ENCODE data around the gene CA4.

CA4 gene

DNA sequence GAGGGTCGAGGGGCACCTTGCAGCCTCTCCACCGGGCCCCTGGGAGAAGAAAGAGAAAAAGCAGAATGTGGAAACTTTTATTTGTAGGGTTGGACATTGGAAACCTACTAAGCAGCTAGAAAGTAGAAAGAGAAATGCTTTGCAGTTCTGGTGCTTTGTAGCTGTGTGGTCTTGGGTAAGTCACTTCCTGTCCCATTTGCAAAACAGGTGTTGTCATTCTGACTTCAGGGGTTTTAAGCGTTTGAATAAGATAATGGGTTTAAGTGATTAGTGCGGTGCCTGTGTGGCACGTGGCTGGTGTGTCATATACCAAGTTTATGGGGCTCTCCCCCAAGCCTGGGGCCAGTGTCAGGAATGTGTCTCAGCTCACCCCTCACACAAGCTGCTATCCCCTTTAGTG, 1.6 kb downstream of the CA4 start:
- H3K4me3 ChIP-seq (ENCODE audit: low read depth, low read length), result no peak overlapping the region
- no peaks in the 10 kb centered on the region for H3K79me2 ChIP-seq
- no peaks in the 10 kb centered on the region for H3K4me1 ChIP-seq
- no peaks in the 10 kb centered on the region for H3K36me3 ChIP-seq (ENCODE audit: control insufficient read depth, insufficient read depth, low read length)
- no peak overlapping the region for H3K4me2 ChIP-seq (ENCODE audit: low read length)
- H3K9me3 ChIP-seq (ENCODE audit: control insufficient read depth, low read length), result no peaks in the 10 kb centered on the region
- H3K27ac ChIP-seq, result no peak overlapping the region
- TF ChIP-seq, protein P1, sequence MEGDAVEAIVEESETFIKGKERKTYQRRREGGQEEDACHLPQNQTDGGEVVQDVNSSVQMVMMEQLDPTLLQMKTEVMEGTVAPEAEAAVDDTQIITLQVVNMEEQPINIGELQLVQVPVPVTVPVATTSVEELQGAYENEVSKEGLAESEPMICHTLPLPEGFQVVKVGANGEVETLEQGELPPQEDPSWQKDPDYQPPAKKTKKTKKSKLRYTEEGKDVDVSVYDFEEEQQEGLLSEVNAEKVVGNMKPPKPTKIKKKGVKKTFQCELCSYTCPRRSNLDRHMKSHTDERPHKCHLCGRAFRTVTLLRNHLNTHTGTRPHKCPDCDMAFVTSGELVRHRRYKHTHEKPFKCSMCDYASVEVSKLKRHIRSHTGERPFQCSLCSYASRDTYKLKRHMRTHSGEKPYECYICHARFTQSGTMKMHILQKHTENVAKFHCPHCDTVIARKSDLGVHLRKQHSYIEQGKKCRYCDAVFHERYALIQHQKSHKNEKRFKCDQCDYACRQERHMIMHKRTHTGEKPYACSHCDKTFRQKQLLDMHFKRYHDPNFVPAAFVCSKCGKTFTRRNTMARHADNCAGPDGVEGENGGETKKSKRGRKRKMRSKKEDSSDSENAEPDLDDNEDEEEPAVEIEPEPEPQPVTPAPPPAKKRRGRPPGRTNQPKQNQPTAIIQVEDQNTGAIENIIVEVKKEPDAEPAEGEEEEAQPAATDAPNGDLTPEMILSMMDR (IDR thresholded peaks at IDR 0.05), result no peak
- no peaks in the 10 kb centered on the region for H3K27me3 ChIP-seq (ENCODE audit: control insufficient read depth, insufficient read depth, low read length)
- no peak overlapping the region for H3K9ac ChIP-seq
- no peak overlapping the region for H2AFZ ChIP-seq

DNA sequence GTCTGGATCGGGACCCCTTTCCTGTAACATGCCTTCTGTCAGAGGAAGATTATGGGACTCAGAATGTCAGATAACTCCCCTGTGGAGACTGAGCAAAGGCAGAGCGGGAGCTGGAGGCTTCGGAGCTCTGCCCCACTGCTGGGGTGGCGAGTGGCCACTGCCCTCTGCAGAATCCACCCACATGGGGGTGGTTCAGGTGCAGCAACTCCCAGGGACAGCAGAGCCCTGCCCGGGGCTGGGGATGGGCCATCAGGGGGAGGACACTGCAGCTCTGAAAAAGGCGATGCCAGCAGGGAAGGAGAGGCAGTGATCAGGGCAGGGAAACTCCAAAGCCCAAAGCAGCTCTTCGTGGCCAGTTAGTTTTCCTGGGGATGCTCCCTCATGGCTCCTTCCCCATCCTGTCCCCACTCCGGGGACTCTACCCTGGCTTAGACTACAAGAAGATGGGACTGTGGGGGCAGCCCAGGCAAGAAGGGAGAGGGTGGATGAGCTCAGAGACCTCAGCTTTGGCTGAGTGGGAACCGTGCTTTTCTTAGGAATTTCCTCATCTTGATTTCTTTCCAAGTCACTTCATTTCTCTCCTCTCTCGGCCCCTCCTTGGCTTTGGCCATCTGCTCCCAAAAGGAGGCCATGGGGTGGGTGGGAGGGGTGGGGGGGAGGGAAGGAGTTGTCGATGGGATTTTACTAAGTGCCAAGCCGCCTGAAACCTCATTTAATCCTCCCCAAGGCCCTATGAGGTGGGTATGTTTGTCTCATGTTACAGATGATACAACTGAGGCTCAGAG, 4.0 kb downstream of the CA4 start:
- H3K4me3 ChIP-seq (ENCODE audit: low read depth, low read length), result no peak overlapping the region
- no peaks in the 10 kb centered on the region for H3K27me3 ChIP-seq (ENCODE audit: control insufficient read depth, insufficient read depth, low read length)

DNA sequence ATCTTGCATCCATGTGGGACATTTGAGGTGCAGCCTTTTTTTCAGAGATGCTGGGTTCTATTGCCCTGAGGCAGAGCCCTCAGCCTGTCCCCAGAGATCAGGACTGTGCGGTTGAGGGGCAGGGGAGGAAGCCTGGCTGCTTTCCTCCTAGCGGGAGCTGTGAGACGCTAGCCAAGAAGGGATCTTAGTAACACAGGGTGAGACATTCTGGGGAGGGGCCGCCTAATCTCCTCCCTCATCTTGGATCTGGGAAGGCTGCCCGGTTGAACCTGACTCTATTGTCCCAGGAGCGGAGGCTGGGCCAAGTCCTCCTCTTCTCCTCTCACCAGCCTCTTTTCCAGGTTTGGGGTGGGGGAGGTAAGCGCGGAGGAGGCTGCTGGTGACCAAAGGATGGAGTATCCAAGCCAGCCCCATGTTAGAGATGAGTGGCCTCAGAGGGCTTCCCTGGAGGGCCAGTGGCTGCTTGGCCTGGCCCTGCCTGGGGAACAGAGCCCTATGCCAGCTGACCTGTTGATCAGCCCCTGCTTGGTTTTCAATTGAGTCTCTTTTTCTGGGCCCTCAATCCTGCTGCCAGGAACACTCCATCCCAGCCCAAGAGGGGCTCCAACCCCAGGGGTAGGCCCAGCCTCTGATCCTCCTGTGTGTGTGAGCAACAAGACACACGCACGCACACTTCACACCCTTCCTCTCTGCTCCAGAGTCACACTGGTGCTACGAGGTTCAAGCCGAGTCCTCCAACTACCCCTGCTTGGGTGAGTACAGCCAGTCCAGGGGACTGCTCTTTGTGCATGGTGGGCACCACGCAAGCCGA, 5.0 kb downstream of the CA4 start:
- H3K9ac ChIP-seq, result no peak overlapping the region
- no peak overlapping the region for H3K27ac ChIP-seq
- no peak overlapping the region for H3K4me2 ChIP-seq (ENCODE audit: low read length)
- TF ChIP-seq, protein P1 (IDR thresholded peaks at IDR 0.05), result no peak
- no peaks in the 10 kb centered on the region for H3K36me3 ChIP-seq (ENCODE audit: control insufficient read depth, insufficient read depth, low read length)
- no peaks in the 10 kb centered on the region for H3K4me1 ChIP-seq
- H3K9me3 ChIP-seq (ENCODE audit: control insufficient read depth, low read length), result no peaks in the 10 kb centered on the region
- H3K79me2 ChIP-seq, result no peaks in the 10 kb centered on the region
- H2AFZ ChIP-seq, result no peak overlapping the region
- no peaks in the 10 kb centered on the region for H3K27me3 ChIP-seq (ENCODE audit: control insufficient read depth, insufficient read depth, low read length)
- no peak overlapping the region for H3K4me3 ChIP-seq (ENCODE audit: low read depth, low read length)

More for the DNA sequence above, 4.0 kb downstream of the CA4 start:
- Histone ChIP-seq H3K27ac (peak overlapping the region; percentile 29), H2AFZ (no peak overlapping the region), H3K4me1 (no peaks in the 10 kb centered on the region), H3K36me3 (ENCODE audit: control insufficient read depth, insufficient read depth, low read length) (no peaks in the 10 kb centered on the region), H3K79me2 (no peaks in the 10 kb centered on the region), H3K9me3 (ENCODE audit: control insufficient read depth, low read length) (no peaks in the 10 kb centered on the region), H3K4me2 (ENCODE audit: low read length) (no peak overlapping the region), H3K9ac (no peak overlapping the region)
- TF ChIP-seq, protein P1 (IDR thresholded peaks at IDR 0.05), result no peak

DNA sequence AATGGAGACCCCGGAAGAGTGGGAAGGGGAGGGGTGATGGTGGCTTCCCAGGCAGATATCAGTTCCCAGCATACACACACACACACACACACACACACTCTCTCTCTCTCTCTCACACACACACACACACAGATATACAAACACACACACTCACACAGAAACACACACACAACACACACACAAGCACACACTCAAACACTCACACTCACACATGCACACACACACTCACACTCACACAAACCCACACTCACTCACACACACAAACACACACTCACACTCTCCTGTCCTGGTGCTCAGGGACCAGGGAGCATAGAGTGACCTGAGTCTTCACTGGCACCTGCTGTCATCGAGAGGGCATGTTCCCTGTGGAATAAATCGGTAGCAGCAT, 5.6 kb downstream of the CA4 start:
- TF ChIP-seq, protein P1 (IDR thresholded peaks at IDR 0.05), result no peak
- no peaks in the 10 kb centered on the region for H3K36me3 ChIP-seq (ENCODE audit: control insufficient read depth, insufficient read depth, low read length)
- no peaks in the 10 kb centered on the region for H3K79me2 ChIP-seq
- H3K9me3 ChIP-seq (ENCODE audit: control insufficient read depth, low read length), result no peaks in the 10 kb centered on the region
- no peaks in the 10 kb centered on the region for H3K4me1 ChIP-seq
- no peak overlapping the region for H3K4me2 ChIP-seq (ENCODE audit: low read length)
- H3K27ac ChIP-seq, result no peak overlapping the region
- H2AFZ ChIP-seq, result no peak overlapping the region
- H3K27me3 ChIP-seq (ENCODE audit: control insufficient read depth, insufficient read depth, low read length), result no peaks in the 10 kb centered on the region
- H3K4me3 ChIP-seq (ENCODE audit: low read depth, low read length), result no peak overlapping the region
- H3K9ac ChIP-seq, result no peak overlapping the region

Data from parathyroid adenoma (tissue), 2 donors.